Progenitor cell of endocrine pancreas (in vitro differentiated cells): Measurements from ENCODE around the gene LRMDA. TPM values are rescaled to one million over a fixed set of nuclear protein-coding genes. Genes with fewer than 3 reads are reported as not detected.

Experiments
- DNase-seq: peaks from one replicate; pipeline ENCODE4 v3.0.0; 2021; ENCODE audit warnings: low spot score; ENCODE audit not compliant: unreplicated experiment
- H3K27ac Mint-ChIP-seq: 2 replicates; pipeline ENCODE4 v1.8.0; 2021; ENCODE audit warnings: mild to moderate bottlenecking, moderate library complexity, mixed read lengths
- H3K27me3 Mint-ChIP-seq: 2 replicates; pipeline ENCODE4 v1.8.0; 2021; ENCODE audit warnings: mixed read lengths
- H3K36me3 Mint-ChIP-seq: 2 replicates; pipeline ENCODE4 v1.8.0; 2022; ENCODE audit warnings: mixed read lengths; ENCODE audit not compliant: insufficient read depth
- H3K4me1 Mint-ChIP-seq: 2 replicates; pipeline ENCODE4 v1.8.0; 2021; ENCODE audit warnings: low read depth, mixed read lengths
- H3K4me3 Mint-ChIP-seq: 2 replicates; pipeline ENCODE4 v1.8.0; 2021; ENCODE audit warnings: low read depth, mild to moderate bottlenecking, moderate library complexity, mixed read lengths
- H3K9me3 Mint-ChIP-seq: 2 replicates; pipeline ENCODE4 v1.8.0; 2021; ENCODE audit warnings: low read depth, mixed read lengths
- total RNA-seq: library from RNA; stranded (reverse); gene quantifications from 2 replicates; pipeline ENCODE4 v1.2.1, GENCODE V29; 2021
- TF ChIP-seq, protein P1 (sequence below): fragments of 200-600 bp; sonication (generic); IDR thresholded peaks from one replicate; pipeline ENCODE4 v1.5.0; 2021; ENCODE audit warnings: antibody characterized with exemption, mild to moderate bottlenecking; ENCODE audit not compliant: unreplicated experiment

LRMDA gene
- total RNA-seq, 1 donor from 2014 or later, result 6.5 TPM

DNA sequence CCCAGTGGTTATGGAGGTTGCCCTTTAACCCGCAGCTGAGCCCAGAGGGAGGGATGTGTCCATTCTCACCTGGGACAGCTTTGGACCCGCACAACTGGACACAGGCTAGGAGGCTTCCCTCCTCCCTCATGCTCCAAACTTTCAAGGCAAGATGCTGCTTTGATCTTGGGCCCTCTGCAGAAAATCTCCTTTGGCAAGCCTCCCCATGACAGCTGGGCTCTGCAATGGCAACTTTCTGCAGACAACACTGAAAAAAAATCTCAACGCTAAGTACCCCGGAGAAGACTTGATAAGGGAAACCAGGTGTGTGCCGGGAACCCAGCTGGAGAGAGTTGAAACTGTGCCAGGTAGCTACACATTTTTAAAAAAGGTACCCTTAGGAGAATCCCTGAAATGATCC is 610.1 kb downstream of the LRMDA start:
- TF ChIP-seq, protein P1, sequence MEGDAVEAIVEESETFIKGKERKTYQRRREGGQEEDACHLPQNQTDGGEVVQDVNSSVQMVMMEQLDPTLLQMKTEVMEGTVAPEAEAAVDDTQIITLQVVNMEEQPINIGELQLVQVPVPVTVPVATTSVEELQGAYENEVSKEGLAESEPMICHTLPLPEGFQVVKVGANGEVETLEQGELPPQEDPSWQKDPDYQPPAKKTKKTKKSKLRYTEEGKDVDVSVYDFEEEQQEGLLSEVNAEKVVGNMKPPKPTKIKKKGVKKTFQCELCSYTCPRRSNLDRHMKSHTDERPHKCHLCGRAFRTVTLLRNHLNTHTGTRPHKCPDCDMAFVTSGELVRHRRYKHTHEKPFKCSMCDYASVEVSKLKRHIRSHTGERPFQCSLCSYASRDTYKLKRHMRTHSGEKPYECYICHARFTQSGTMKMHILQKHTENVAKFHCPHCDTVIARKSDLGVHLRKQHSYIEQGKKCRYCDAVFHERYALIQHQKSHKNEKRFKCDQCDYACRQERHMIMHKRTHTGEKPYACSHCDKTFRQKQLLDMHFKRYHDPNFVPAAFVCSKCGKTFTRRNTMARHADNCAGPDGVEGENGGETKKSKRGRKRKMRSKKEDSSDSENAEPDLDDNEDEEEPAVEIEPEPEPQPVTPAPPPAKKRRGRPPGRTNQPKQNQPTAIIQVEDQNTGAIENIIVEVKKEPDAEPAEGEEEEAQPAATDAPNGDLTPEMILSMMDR, result no peak
- peaks cover 6% of the 10 kb centered on the region for H3K9me3 Mint-ChIP-seq
- H3K4me3 Mint-ChIP-seq, result no peak overlapping the region
- peaks cover 3% of the 10 kb centered on the region for H3K4me1 Mint-ChIP-seq
- H3K36me3 Mint-ChIP-seq, result peaks cover 5% of the 10 kb centered on the region
- peaks cover 25% of the 10 kb centered on the region for H3K27me3 Mint-ChIP-seq
- DNase-seq, result no peak
- no peak overlapping the region for H3K27ac Mint-ChIP-seq

DNA sequence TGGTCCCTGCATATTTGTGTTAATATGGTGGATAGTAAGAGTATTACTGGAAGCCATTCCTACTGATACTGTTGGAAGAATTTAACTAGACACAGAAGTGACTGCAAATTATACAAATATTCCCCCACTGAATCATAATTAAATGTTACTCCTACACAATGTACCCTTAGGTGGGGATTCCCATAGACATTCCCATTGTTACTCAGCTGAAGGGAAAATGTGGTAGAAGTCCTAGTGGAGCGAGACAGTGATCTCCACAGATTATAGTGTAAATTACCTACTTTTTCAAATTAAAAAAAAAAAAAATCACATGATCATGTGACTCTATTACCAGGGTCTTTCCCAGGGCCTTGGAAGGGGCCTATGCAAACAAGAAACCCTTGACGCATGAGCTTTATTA is 611.8 kb downstream of the LRMDA start:
- Mint-ChIP-seq H3K4me1 (peaks cover 3% of the 10 kb centered on the region), H3K9me3 (peaks cover 6% of the 10 kb centered on the region), H3K27me3 (peaks cover 36% of the 10 kb centered on the region), H3K27ac (no peak overlapping the region), H3K4me3 (no peak overlapping the region), H3K36me3 (peaks cover 5% of the 10 kb centered on the region)
- TF ChIP-seq, protein P1, result no peak
- no peak for DNase-seq

DNA sequence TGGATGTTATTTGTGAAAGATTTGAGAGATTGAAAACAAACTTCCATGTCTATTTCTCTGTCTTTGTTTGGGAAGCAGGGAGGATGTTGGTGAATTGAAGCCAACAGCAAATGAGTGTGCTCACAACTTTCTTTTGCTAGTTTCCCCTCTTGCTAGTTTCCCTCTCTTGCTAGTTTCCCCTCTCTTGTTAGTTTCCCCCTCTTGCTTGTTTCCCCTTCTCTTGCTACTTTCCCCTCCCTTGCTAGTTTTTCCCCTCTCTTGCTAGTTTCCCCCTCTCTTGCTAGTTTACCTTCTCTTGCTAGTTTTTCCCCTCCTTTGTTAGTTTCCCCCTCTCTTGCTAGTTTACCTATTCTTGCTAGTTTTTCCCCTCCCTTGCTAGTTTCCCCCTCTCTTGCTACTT is 613.3 kb downstream of the LRMDA start:
- peaks cover 36% of the 10 kb centered on the region for H3K27me3 Mint-ChIP-seq
- DNase-seq, result no peak
- H3K36me3 Mint-ChIP-seq, result peaks cover 4% of the 10 kb centered on the region
- peaks cover 3% of the 10 kb centered on the region for H3K4me1 Mint-ChIP-seq
- no peak overlapping the region for H3K27ac Mint-ChIP-seq
- TF ChIP-seq, protein P1, result no peak
- no peaks in the 10 kb centered on the region for H3K9me3 Mint-ChIP-seq
- H3K4me3 Mint-ChIP-seq, result no peak overlapping the region

DNA sequence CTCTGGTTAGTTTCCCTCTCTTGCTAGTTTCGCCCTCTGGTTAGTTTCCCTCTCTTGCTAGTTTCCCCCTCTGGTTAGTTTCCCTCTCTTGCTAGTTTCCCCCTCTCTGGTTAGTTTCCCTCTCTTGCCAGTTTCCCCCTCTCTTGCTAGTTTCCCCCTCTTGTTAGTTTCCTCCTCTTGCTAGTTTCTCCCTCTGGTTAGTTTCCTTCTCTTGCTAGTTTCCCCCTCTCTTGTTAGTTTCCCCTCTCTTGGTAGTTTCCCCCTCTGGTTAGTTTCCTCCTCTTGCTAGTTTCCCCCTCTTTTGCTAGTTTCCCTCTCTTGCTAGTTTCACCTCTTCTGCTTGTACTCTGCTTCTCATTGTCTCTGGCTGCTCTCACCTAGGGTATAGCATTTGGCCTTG is 613.8 kb downstream of the LRMDA start:
- peaks cover 36% of the 10 kb centered on the region for H3K27me3 Mint-ChIP-seq
- TF ChIP-seq, protein P1, result no peak
- DNase-seq, result no peak
- no peak overlapping the region for H3K27ac Mint-ChIP-seq
- peaks cover 4% of the 10 kb centered on the region for H3K4me1 Mint-ChIP-seq
- peaks cover 4% of the 10 kb centered on the region for H3K36me3 Mint-ChIP-seq
- no peaks in the 10 kb centered on the region for H3K9me3 Mint-ChIP-seq
- H3K4me3 Mint-ChIP-seq, result no peak overlapping the region

DNA sequence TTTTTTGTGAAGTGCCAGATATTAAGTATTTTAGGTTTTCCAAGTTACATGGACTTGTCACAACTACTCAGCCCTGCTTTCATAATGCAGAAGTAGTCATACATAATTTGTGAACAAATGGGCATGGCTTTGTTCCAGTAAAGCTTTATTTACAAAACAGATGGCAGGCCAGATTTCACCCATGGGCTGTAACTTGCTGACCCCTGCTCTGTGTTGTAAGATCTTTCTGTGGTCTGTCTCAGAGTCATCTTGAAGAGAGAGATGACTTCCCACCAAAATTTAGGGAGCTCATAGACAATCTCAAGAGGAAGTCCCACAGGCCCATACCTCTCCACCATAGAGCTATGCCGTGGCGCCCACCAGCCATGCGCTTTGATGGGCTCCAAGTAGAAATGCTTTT is 616.1 kb downstream of the LRMDA start:
- no peak overlapping the region for H3K27ac Mint-ChIP-seq
- TF ChIP-seq, protein P1, result no peak
- no peaks in the 10 kb centered on the region for H3K9me3 Mint-ChIP-seq
- H3K4me3 Mint-ChIP-seq, result no peak overlapping the region
- no peak for DNase-seq
- peaks cover 33% of the 10 kb centered on the region for H3K27me3 Mint-ChIP-seq
- H3K36me3 Mint-ChIP-seq, result no peaks in the 10 kb centered on the region
- H3K4me1 Mint-ChIP-seq, result peaks cover 24% of the 10 kb centered on the region
